Colonic mucosa (tissue), 4 donors: ENCODE measurements around the gene SPTY2D1. TPM values are rescaled to one million over a fixed set of nuclear protein-coding genes. Genes with fewer than 3 reads are reported as not detected.
"Not testable (repeated sequence)": the region's sequence is repeated elsewhere in the genome, so short reads cannot be mapped to it uniquely, and the experiment has no call there.

Experiments
- DNase-seq: peaks from one replicate; pipeline ENCODE4 v3.0.0-alpha.2; 2020
- H3K27ac ChIP-seq: fragments of 200-600 bp; one replicate; pipeline ENCODE4 v1.8.0; 2021
- H3K27me3 ChIP-seq: fragments of 200-600 bp; one replicate; pipeline ENCODE4 v1.8.0; 2021
- H3K36me3 ChIP-seq: fragments of 200-600 bp; one replicate; pipeline ENCODE4 v1.8.0; 2021
- H3K4me1 ChIP-seq: fragments of 200-600 bp; one replicate; pipeline ENCODE4 v1.8.0; 2021; ENCODE audit warnings: mild to moderate bottlenecking
- H3K4me3 ChIP-seq: fragments of 200-600 bp; one replicate; pipeline ENCODE4 v1.8.0; 2021
- H3K9ac ChIP-seq, 2 donors: one replicate each; pipeline ENCODE4 v1.7.0; 2013; ENCODE audit warnings: control low read depth in 2 of 2, low read depth in 2 of 2, low read length in 2 of 2
- H3K9me3 ChIP-seq: fragments of 200-600 bp; one replicate; pipeline ENCODE4 v1.8.0; 2021
- intact Hi-C: fragments of 100-400 bp; cut with DNase I; formaldehyde crosslinking; loops from one replicate; pipeline ENCODE4 v1.14.1; 2022
- total RNA-seq, 2 donors: library from RNA; stranded (reverse); fragmentation: NEBNext Ultra II Directional in 1 of 2; extraction: Animal tissue kit (Norgen Biotek cat#: 25700) in 1 of 2; gene quantifications; one replicate each; pipeline ENCODE4 v1.2.1, GENCODE V29; 2021
- TF ChIP-seq, protein P1 (sequence below): fragments of 200-600 bp; IDR thresholded peaks from one replicate; pipeline ENCODE4 v1.8.0; 2022; ENCODE audit warnings: antibody characterized with exemption, mild to moderate bottlenecking
- donor health status: healthy.
- donor health status: DM: no; HTN: no; CAD: no.
- donor health status: DM: no; HTN: no; CAD: no.

SPTY2D1 gene
- total RNA-seq, 2 donors from 2014 or later: 21.9 to 22.6 TPM

DNA sequence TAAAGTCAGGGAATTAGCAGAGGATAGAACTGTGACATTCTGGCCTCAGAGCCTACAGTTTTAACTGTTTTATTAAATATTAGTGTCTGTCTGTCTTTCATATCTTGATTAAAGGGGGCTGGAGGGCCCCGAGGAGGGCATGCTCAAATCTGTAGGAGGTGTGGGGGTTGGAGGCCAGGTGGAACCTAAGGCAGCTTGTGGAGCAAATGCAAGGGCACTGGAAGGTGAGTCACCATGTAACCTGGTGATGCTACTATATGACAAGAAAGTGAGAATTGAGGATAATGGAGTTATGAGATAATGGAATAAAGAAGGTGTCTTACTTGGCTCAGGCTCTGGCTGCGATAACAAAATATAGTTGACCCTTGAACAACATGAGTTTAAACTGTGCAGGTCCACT lies 37.1 kb upstream of the SPTY2D1 start:
- no peak overlapping the region for H3K27ac ChIP-seq
- intact Hi-C loops: no loop called here
- no peaks in the 10 kb centered on the region for H3K27me3 ChIP-seq
- DNase-seq: no peak
- no peaks in the 10 kb centered on the region for H3K9me3 ChIP-seq
- H3K9ac ChIP-seq: no peak overlapping the region
- no peak overlapping the region for H3K4me3 ChIP-seq
- H3K4me1 ChIP-seq: no peaks in the 10 kb centered on the region
- TF ChIP-seq, protein P1, sequence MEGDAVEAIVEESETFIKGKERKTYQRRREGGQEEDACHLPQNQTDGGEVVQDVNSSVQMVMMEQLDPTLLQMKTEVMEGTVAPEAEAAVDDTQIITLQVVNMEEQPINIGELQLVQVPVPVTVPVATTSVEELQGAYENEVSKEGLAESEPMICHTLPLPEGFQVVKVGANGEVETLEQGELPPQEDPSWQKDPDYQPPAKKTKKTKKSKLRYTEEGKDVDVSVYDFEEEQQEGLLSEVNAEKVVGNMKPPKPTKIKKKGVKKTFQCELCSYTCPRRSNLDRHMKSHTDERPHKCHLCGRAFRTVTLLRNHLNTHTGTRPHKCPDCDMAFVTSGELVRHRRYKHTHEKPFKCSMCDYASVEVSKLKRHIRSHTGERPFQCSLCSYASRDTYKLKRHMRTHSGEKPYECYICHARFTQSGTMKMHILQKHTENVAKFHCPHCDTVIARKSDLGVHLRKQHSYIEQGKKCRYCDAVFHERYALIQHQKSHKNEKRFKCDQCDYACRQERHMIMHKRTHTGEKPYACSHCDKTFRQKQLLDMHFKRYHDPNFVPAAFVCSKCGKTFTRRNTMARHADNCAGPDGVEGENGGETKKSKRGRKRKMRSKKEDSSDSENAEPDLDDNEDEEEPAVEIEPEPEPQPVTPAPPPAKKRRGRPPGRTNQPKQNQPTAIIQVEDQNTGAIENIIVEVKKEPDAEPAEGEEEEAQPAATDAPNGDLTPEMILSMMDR: no peak
- no peaks in the 10 kb centered on the region for H3K36me3 ChIP-seq

DNA sequence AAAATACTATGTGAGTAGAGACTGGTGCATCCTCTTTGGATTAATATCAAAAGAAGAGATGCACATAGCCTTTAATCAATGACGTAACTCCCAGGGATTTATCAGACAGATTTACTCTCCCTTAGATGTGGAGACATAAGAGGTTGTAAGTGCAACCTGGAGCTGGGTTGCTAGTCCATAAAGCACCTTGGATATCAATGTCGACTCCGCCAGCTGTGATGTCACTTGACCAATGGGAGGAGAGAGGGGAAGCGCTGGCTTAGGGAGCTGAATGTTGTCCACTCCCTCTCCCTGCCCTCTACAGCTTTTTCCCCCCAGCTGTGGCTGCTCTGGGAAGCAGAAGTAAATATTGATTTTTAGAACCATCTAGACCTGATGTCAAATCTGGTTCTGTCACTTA lies 35.6 kb upstream of the SPTY2D1 start:
- no peaks in the 10 kb centered on the region for H3K4me1 ChIP-seq
- H3K36me3 ChIP-seq: no peaks in the 10 kb centered on the region
- H3K9me3 ChIP-seq: no peaks in the 10 kb centered on the region
- TF ChIP-seq, protein P1: no peak
- H3K27ac ChIP-seq: no peak overlapping the region
- H3K4me3 ChIP-seq: no peak overlapping the region
- H3K9ac ChIP-seq: no peak overlapping the region
- no peak for DNase-seq
- intact Hi-C loops: no loop called here
- H3K27me3 ChIP-seq: no peaks in the 10 kb centered on the region

GRCh38 chr11:18669219-18669596 lies 35.1 kb upstream of the SPTY2D1 start:
- intact Hi-C loops: no loop called here
- TF ChIP-seq, protein P1: no peak
- no peaks in the 10 kb centered on the region for H3K27me3 ChIP-seq
- no peak overlapping the region for H3K27ac ChIP-seq
- no peaks in the 10 kb centered on the region for H3K9me3 ChIP-seq
- no peaks in the 10 kb centered on the region for H3K4me1 ChIP-seq
- no peak overlapping the region for H3K9ac ChIP-seq
- H3K36me3 ChIP-seq: no peaks in the 10 kb centered on the region
- no peak for DNase-seq
- no peak overlapping the region for H3K4me3 ChIP-seq

DNA sequence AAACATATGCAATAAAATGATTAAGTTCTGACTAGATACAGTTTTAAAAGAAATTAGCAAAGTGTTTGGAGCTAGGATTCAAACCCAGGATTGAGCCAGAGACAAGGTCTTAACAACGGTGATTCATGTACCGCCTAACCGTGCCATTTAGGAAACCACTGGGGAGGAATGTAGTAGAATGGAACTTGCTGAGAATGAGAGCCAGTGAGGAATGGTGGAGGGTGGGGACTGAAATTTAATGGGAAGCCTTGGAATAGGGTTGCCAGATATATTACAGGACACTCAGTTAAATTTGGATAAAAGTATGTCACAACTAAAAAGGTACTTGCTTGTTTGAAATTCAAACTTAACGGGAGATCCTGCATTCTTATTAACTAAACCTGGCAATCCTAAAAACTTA lies 34.0 kb upstream of the SPTY2D1 start:
- no peak overlapping the region for H3K4me3 ChIP-seq
- no peaks in the 10 kb centered on the region for H3K4me1 ChIP-seq
- H3K36me3 ChIP-seq: no peaks in the 10 kb centered on the region
- H3K9ac ChIP-seq: no peak overlapping the region
- DNase-seq: no peak
- intact Hi-C loops: no loop called here
- H3K27ac ChIP-seq: no peak overlapping the region
- H3K9me3 ChIP-seq: no peaks in the 10 kb centered on the region
- H3K27me3 ChIP-seq: no peaks in the 10 kb centered on the region
- TF ChIP-seq, protein P1: no peak

DNA sequence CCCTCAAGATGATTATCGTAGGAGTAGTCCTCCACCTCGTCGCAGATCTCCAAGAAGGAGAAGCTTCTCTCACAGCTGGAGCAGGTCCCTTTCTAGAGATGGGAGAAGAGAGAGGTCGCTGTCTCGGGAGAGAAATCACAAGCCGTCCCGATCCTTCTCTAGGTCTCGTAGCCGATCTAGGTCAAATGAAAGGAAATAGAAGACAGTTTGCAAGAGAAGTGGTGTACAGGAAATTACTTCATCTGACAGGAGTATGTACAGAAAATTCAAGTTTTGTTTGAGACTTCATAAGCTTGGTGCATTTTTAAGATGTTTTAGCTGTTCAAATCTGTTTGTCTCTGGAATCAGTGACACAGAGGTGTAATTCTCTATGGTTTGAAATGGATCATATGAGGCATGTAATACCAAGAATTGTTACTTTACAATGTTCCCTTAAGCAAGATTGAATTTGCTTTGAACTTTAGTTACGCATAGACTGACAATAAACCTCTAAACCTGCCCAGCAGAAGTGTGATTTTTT lies 31.3 kb upstream of the SPTY2D1 start:
- H3K9ac ChIP-seq, H3K4me1 ChIP-seq, H3K27ac ChIP-seq, H3K4me3 ChIP-seq, DNase-seq, H3K27me3 ChIP-seq, H3K9me3 ChIP-seq, intact Hi-C loops, H3K36me3 ChIP-seq: not testable (repeated sequence)

- no peaks in the 10 kb centered on the region for H3K9me3 ChIP-seq
- H3K4me1 ChIP-seq: no peaks in the 10 kb centered on the region
- intact Hi-C loops: no loop called here
- no peak for DNase-seq
- no peak overlapping the region for H3K27ac ChIP-seq
- H3K4me3 ChIP-seq: no peak overlapping the region
- no peaks in the 10 kb centered on the region for H3K36me3 ChIP-seq
- H3K9ac ChIP-seq: no peak overlapping the region
- TF ChIP-seq, protein P1: no peak
- H3K27me3 ChIP-seq: no peaks in the 10 kb centered on the region
These were observed 23.5 kb upstream of the SPTY2D1 start for GRCh38 chr11:18657673-18658072.
